ENCODE data around the gene MYOT. TPM values are rescaled to one million over a fixed set of nuclear protein-coding genes. Genes with fewer than 3 reads are reported as not detected.
"Not testable (repeated sequence)": the region's sequence is repeated elsewhere in the genome, so short reads cannot be mapped to it uniquely, and the experiment has no call there.

The MYOT gene
- polyA plus RNA-seq, 1 donor = 1.5 TPM

GRCh38 chr5:137856201-137856600 is 11.5 kb upstream of the MYOT start:
- no peak for DNase-seq

GRCh38 chr5:137856916-137857862 is 10.5 kb upstream of the MYOT start:
- no peak for DNase-seq

GRCh38 chr5:137858223-137858916 is 9.3 kb upstream of the MYOT start:
- DNase-seq = no peak

GRCh38 chr5:137858954-137859353 is 8.7 kb upstream of the MYOT start:
- no peak for DNase-seq

GRCh38 chr5:137862251-137862650 is 5.4 kb upstream of the MYOT start:
- DNase-seq = no peak

GRCh38 chr5:137863653-137864052 is 4.0 kb upstream of the MYOT start:
- not testable (repeated sequence) for DNase-seq

GRCh38 chr5:137866541-137867388 is 895 bp upstream of the MYOT start:
- no peak for DNase-seq

- no peak for DNase-seq
Observed at GRCh38 chr5:137870647-137871339, 3.1 kb downstream of the MYOT start.

- DNase-seq = no peak
Observed at GRCh38 chr5:137871571-137871970, 3.9 kb downstream of the MYOT start.

- no peak for DNase-seq
Observed at GRCh38 chr5:137872466-137872865, 4.8 kb downstream of the MYOT start.

GRCh38 chr5:137876101-137876500 is 8.4 kb downstream of the MYOT start:
- DNase-seq = no peak

- no peak for DNase-seq
Observed at GRCh38 chr5:137880313-137880712, 12.7 kb downstream of the MYOT start.

GRCh38 chr5:137887831-137888230 is 20.2 kb downstream of the MYOT start:
- DNase-seq = no peak

GRCh38 chr5:137888466-137888862 is 20.8 kb downstream of the MYOT start:
- no peak for DNase-seq

GRCh38 chr5:137888863-137889759 is 21.5 kb downstream of the MYOT start, which contains the start of gene PKD2L2:
Gene PKD2L2, plus strand, starts transcription at chr5:137889457. Its CDS starts 35 bp downstream, at chr5:137889492.
- DNase-seq = peak; percentile 84

- no peak for DNase-seq
Observed at GRCh38 chr5:137890845-137891244, 23.2 kb downstream of the MYOT start.

- DNase-seq = no peak
Observed at GRCh38 chr5:137891849-137892248, 24.2 kb downstream of the MYOT start.

- no peak for DNase-seq
Observed at GRCh38 chr5:137894586-137894985, 26.9 kb downstream of the MYOT start.

- DNase-seq = no peak
Observed at GRCh38 chr5:137896560-137896959, 28.9 kb downstream of the MYOT start.

GRCh38 chr5:137899493-137899892 is 31.8 kb downstream of the MYOT start:
- DNase-seq = no peak
